Measurements from ENCODE around the gene UCP1.

The UCP1 gene

GRCh38 chr4:140568507-140569306, at the start of gene UCP1:
TSS of gene UCP1 (minus strand) at chr4:140568961. CDS start at chr4:140568729, 232 bp downstream.
- Histone ChIP-seq H3K27ac (ENCODE audit: low read length) (no peak within 1 kb of the TSS), H3K27me3 (ENCODE audit: control insufficient read depth, insufficient read depth, low read length) (peaks cover 67% of the 10 kb centered on the region), H3K36me3 (ENCODE audit: control insufficient read depth, low read depth, low read length) (no peaks in the 10 kb centered on the region), H3K4me3 (ENCODE audit: low read length) (peak within 1 kb of the TSS; percentile 73), H3K4me1 (ENCODE audit: control insufficient read depth, low read depth, low read length) (peaks cover 7% of the 10 kb centered on the region), H3K9me3 (ENCODE audit: control insufficient read depth, low read depth, low read length) (no peaks in the 10 kb centered on the region), H3K9ac (ENCODE audit: low read length) (peak within 1 kb of the TSS; percentile 10)

DNA sequence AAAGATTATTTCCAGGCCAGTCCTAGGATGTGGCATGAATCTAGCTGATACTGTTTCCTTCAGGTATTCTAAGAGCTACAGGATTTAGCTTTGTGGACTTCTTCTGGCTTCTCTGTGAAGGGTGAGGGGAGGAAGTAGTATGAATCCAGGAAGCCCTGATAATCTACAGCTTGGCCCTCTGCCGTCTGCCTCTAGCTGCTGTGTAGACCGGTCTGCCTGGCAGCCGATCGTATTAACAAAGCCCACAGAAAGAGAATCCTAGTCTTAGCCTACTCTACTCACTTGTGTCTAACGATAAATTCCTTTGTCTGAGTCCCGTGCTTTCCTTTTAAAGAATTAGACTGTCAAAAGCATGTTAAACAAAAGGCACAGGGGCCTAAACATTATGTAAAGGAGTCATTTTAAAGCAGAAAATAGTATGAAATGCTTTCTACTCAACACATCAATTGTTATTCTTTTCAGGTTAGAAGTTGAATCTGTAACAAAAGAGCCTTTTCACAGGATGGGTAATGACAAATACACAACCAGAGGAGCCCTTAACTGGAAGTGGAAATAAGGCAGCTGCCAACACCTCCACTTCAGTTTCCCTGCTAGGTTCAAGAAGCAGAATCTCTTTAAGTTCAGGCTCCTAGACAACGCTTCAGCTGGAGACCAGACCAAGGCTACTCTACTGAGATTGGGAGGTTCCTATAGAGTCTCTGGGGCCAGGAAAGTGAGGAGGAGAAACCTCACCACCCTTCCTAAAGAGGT, 48.9 kb upstream of the UCP1 start:
- H3K36me3 ChIP-seq (ENCODE audit: control insufficient read depth, low read depth, low read length) = no peaks in the 10 kb centered on the region
- H3K4me3 ChIP-seq (ENCODE audit: low read length) = no peak overlapping the region
- H3K4me1 ChIP-seq (ENCODE audit: control insufficient read depth, low read depth, low read length) = peaks cover 15% of the 10 kb centered on the region
- no peak overlapping the region for H3K9ac ChIP-seq (ENCODE audit: low read length)
- no peak overlapping the region for H3K27ac ChIP-seq (ENCODE audit: low read length)
- no peaks in the 10 kb centered on the region for H3K27me3 ChIP-seq (ENCODE audit: control insufficient read depth, insufficient read depth, low read length)
- no peaks in the 10 kb centered on the region for H3K9me3 ChIP-seq (ENCODE audit: control insufficient read depth, low read depth, low read length)

- H3K27ac ChIP-seq (ENCODE audit: low read length) = no peak overlapping the region
- peaks cover 15% of the 10 kb centered on the region for H3K4me1 ChIP-seq (ENCODE audit: control insufficient read depth, low read depth, low read length)
- H3K4me3 ChIP-seq (ENCODE audit: low read length) = no peak overlapping the region
- no peaks in the 10 kb centered on the region for H3K27me3 ChIP-seq (ENCODE audit: control insufficient read depth, insufficient read depth, low read length)
- H3K36me3 ChIP-seq (ENCODE audit: control insufficient read depth, low read depth, low read length) = no peaks in the 10 kb centered on the region
- no peak overlapping the region for H3K9ac ChIP-seq (ENCODE audit: low read length)
- H3K9me3 ChIP-seq (ENCODE audit: control insufficient read depth, low read depth, low read length) = no peaks in the 10 kb centered on the region
These were observed 46.7 kb upstream of the UCP1 start for GRCh38 chr4:140615451-140615850.

DNA sequence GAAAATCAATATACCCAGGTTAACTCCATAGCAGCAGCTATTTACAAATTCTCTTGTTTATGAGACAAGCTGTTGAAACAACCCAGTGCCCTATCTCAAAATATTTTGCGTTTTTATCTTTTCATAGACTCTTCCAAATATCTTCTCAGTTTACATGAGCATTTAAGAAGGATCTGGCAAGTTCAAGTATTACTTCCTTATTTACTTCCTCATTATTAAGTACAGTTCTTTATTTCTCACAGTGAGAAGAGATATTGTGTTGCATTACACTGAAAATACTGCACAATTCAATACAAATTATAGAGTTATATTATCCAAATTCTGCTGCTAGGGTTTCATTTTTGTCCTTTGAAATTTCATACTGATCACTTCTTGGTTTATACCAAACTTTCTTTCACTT, 43.6 kb upstream of the UCP1 start:
- H3K36me3 ChIP-seq (ENCODE audit: control insufficient read depth, low read depth, low read length) = no peaks in the 10 kb centered on the region
- no peak overlapping the region for H3K4me3 ChIP-seq (ENCODE audit: low read length)
- no peaks in the 10 kb centered on the region for H3K27me3 ChIP-seq (ENCODE audit: control insufficient read depth, insufficient read depth, low read length)
- H3K4me1 ChIP-seq (ENCODE audit: control insufficient read depth, low read depth, low read length) = peaks cover 7% of the 10 kb centered on the region
- H3K9me3 ChIP-seq (ENCODE audit: control insufficient read depth, low read depth, low read length) = no peaks in the 10 kb centered on the region
- no peak overlapping the region for H3K9ac ChIP-seq (ENCODE audit: low read length)
- H3K27ac ChIP-seq (ENCODE audit: low read length) = no peak overlapping the region

DNA sequence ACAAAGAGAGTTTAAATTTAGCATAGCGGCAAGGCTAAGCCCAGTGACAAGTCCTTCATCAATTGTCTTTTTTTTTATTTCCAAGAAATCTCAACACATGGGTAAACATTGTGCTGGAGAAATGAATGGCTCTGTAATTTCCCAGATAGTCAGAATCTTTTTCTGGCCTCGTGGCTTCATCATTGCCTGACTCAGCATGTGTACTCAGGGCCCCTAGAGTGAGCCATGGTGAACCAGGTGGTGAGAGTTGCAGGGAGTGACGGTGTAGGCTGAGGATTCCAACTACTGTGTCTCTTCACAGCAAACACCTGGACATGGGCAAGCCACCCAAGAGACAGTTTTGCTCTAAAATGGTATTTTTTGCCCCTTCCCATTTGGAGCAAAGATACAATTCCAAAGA, 43.1 kb upstream of the UCP1 start:
- Histone ChIP-seq H3K4me3 (ENCODE audit: low read length) (no peak overlapping the region), H3K4me1 (ENCODE audit: control insufficient read depth, low read depth, low read length) (peaks cover 3% of the 10 kb centered on the region), H3K9me3 (ENCODE audit: control insufficient read depth, low read depth, low read length) (no peaks in the 10 kb centered on the region), H3K27me3 (ENCODE audit: control insufficient read depth, insufficient read depth, low read length) (no peaks in the 10 kb centered on the region), H3K9ac (ENCODE audit: low read length) (no peak overlapping the region), H3K27ac (ENCODE audit: low read length) (no peak overlapping the region), H3K36me3 (ENCODE audit: control insufficient read depth, low read depth, low read length) (no peaks in the 10 kb centered on the region)

- Histone ChIP-seq H3K27me3 (ENCODE audit: control insufficient read depth, insufficient read depth, low read length) (no peaks in the 10 kb centered on the region), H3K9ac (ENCODE audit: low read length) (no peak overlapping the region), H3K27ac (ENCODE audit: low read length) (no peak overlapping the region), H3K9me3 (ENCODE audit: control insufficient read depth, low read depth, low read length) (no peaks in the 10 kb centered on the region), H3K36me3 (ENCODE audit: control insufficient read depth, low read depth, low read length) (no peaks in the 10 kb centered on the region), H3K4me1 (ENCODE audit: control insufficient read depth, low read depth, low read length) (peaks cover 3% of the 10 kb centered on the region), H3K4me3 (ENCODE audit: low read length) (no peak overlapping the region)
These were observed 41.0 kb upstream of the UCP1 start for GRCh38 chr4:140609548-140610425.

DNA sequence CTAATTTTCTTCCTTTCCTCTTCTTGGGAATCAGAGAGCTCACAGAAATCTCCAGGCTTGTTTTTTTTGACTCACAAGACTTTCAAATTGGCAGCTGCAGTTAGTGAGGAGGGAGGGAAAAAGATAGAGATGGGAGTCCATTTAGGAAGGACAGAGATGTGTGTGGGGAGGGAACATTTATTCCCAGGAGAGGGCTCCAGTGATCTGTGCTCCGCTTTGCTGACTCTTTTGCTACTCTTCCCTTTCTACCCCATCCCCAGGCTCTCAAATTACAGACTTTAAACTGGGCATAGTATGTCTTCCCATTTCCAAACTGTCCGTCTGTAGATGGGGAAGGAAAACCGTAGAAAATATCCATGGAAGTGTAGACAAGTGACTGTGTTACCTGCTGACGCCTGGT, 39.1 kb upstream of the UCP1 start:
- Histone ChIP-seq H3K4me3 (ENCODE audit: low read length) (no peak overlapping the region), H3K36me3 (ENCODE audit: control insufficient read depth, low read depth, low read length) (no peaks in the 10 kb centered on the region), H3K4me1 (ENCODE audit: control insufficient read depth, low read depth, low read length) (peaks cover 3% of the 10 kb centered on the region), H3K27ac (ENCODE audit: low read length) (no peak overlapping the region), H3K27me3 (ENCODE audit: control insufficient read depth, insufficient read depth, low read length) (no peaks in the 10 kb centered on the region), H3K9me3 (ENCODE audit: control insufficient read depth, low read depth, low read length) (no peaks in the 10 kb centered on the region), H3K9ac (ENCODE audit: low read length) (no peak overlapping the region)

GRCh38 chr4:140604544-140604943, 35.8 kb upstream of the UCP1 start:
- no peaks in the 10 kb centered on the region for H3K36me3 ChIP-seq (ENCODE audit: control insufficient read depth, low read depth, low read length)
- H3K27me3 ChIP-seq (ENCODE audit: control insufficient read depth, insufficient read depth, low read length) = no peaks in the 10 kb centered on the region
- H3K27ac ChIP-seq (ENCODE audit: low read length) = no peak overlapping the region
- H3K4me1 ChIP-seq (ENCODE audit: control insufficient read depth, low read depth, low read length) = no peaks in the 10 kb centered on the region
- H3K9me3 ChIP-seq (ENCODE audit: control insufficient read depth, low read depth, low read length) = no peaks in the 10 kb centered on the region
- no peak overlapping the region for H3K4me3 ChIP-seq (ENCODE audit: low read length)
- H3K9ac ChIP-seq (ENCODE audit: low read length) = no peak overlapping the region

DNA sequence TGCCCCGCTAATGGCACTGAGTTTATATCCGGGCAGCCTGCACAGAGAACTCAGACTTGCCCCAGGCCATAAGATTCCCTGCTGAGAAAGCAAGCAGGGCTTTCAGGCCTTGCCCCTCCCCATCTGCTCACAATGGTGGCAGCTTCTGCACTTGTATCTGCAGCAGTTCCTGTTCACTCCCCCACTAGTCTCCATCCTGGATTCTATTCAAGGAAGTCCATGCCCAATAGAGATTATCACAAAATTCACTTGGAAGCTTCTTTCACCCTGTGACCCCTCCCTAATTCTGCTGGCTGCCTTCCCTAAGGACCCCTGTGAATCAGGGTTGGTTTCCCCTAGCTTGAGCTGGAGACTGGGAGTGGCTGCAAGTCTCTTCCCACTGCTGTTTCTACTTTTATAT, 34.5 kb upstream of the UCP1 start:
- H3K27ac ChIP-seq (ENCODE audit: low read length) = no peak overlapping the region
- no peaks in the 10 kb centered on the region for H3K36me3 ChIP-seq (ENCODE audit: control insufficient read depth, low read depth, low read length)
- H3K9ac ChIP-seq (ENCODE audit: low read length) = no peak overlapping the region
- no peaks in the 10 kb centered on the region for H3K9me3 ChIP-seq (ENCODE audit: control insufficient read depth, low read depth, low read length)
- no peak overlapping the region for H3K4me3 ChIP-seq (ENCODE audit: low read length)
- no peaks in the 10 kb centered on the region for H3K4me1 ChIP-seq (ENCODE audit: control insufficient read depth, low read depth, low read length)
- H3K27me3 ChIP-seq (ENCODE audit: control insufficient read depth, insufficient read depth, low read length) = no peaks in the 10 kb centered on the region

GRCh38 chr4:140602714-140603113, 34.0 kb upstream of the UCP1 start:
- Histone ChIP-seq H3K9me3 (ENCODE audit: control insufficient read depth, low read depth, low read length) (no peaks in the 10 kb centered on the region), H3K4me1 (ENCODE audit: control insufficient read depth, low read depth, low read length) (no peaks in the 10 kb centered on the region), H3K4me3 (ENCODE audit: low read length) (no peak overlapping the region), H3K9ac (ENCODE audit: low read length) (no peak overlapping the region), H3K27me3 (ENCODE audit: control insufficient read depth, insufficient read depth, low read length) (no peaks in the 10 kb centered on the region), H3K27ac (ENCODE audit: low read length) (no peak overlapping the region), H3K36me3 (ENCODE audit: control insufficient read depth, low read depth, low read length) (no peaks in the 10 kb centered on the region)

GRCh38 chr4:140600408-140600807, 31.6 kb upstream of the UCP1 start:
- Histone ChIP-seq H3K9ac (ENCODE audit: low read length) (no peak overlapping the region), H3K4me1 (ENCODE audit: control insufficient read depth, low read depth, low read length) (no peaks in the 10 kb centered on the region), H3K36me3 (ENCODE audit: control insufficient read depth, low read depth, low read length) (no peaks in the 10 kb centered on the region), H3K9me3 (ENCODE audit: control insufficient read depth, low read depth, low read length) (no peaks in the 10 kb centered on the region), H3K4me3 (ENCODE audit: low read length) (no peak overlapping the region), H3K27ac (ENCODE audit: low read length) (no peak overlapping the region), H3K27me3 (ENCODE audit: control insufficient read depth, insufficient read depth, low read length) (no peaks in the 10 kb centered on the region)

Data from iPS-18a (cell line).